ENCODE measurements around the gene SCMH1.
A peak's percentile ranks its signal among the peaks of the same experiment; 100 is the strongest.

SCMH1 gene

DNA sequence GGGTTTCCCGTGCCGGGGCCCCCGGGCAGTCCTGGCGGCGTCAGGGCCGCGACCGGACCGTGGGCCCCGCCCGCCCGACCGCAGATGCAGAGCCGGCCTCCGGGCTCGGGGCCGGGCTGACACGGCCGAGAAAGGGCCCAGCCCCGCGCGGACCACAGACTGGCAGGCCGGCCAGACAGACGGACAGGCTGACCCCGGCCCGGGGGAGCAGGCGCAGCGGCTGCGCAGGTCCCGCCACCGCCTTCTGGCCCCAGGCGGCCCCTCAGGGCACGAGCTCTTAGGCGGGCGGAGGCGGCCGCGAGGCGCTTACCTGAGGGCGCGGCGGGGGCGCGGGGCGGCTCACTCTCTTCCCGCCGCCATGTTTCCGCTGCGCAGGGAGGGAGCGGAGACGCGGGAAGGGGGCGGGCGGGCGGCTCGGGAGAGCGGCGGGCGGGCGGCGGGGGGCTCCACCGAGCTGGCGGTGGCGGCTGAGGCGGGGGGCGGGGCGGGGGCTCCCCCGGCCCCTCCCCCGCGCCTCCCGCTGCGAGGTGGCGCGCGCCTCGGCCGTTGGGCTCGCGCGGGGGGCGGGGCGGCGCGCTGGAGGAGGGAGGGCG, at the start of gene SCMH1:
TSS of gene SCMH1 (minus strand) at position 558 of the 593 bp plus-strand sequence. CDS start 56,173 bp downstream, outside the sequence.
- Histone ChIP-seq H3K27ac (ENCODE audit: low read length) (no peak within 1 kb of the TSS), H3K36me3 (ENCODE audit: control insufficient read depth, low read depth, low read length) (no peaks in the 10 kb centered on the region), H3K4me1 (ENCODE audit: control insufficient read depth, low read depth, low read length) (peaks cover 13% of the 10 kb centered on the region), H3K9ac (ENCODE audit: low read length) (peak within 1 kb of the TSS; percentile 37), H3K27me3 (ENCODE audit: control insufficient read depth, insufficient read depth, low read length) (peaks cover 26% of the 10 kb centered on the region), H3K9me3 (ENCODE audit: control insufficient read depth, low read depth, low read length) (no peaks in the 10 kb centered on the region), H3K4me3 (ENCODE audit: low read length) (peak within 1 kb of the TSS; percentile 75)

DNA sequence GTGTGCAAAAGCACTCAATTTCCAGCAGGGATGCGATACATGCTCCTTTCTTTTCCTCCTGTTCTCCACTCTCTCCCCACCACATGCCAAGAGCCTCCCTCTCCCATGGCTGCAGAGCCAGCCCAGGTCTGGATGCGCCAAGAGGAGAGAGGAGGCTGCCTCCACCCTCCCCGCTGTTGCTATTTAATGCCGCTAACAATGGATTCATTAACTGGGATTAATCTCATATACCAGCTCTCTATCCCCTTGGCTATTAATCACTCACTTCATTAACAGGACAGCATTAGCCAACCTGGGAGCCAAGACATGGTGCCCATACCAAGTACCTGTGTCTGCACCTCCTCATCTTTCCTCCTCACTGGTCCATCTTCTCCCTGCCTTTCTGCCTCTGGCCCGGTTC, 49.1 kb upstream of the SCMH1 start:
- Histone ChIP-seq H3K36me3 (ENCODE audit: control insufficient read depth, low read depth, low read length) (no peaks in the 10 kb centered on the region), H3K27ac (ENCODE audit: low read length) (no peak overlapping the region), H3K27me3 (ENCODE audit: control insufficient read depth, insufficient read depth, low read length) (no peaks in the 10 kb centered on the region), H3K9ac (ENCODE audit: low read length) (no peak overlapping the region), H3K4me1 (ENCODE audit: control insufficient read depth, low read depth, low read length) (peaks cover 9% of the 10 kb centered on the region), H3K9me3 (ENCODE audit: control insufficient read depth, low read depth, low read length) (no peaks in the 10 kb centered on the region), H3K4me3 (ENCODE audit: low read length) (no peak overlapping the region)

DNA sequence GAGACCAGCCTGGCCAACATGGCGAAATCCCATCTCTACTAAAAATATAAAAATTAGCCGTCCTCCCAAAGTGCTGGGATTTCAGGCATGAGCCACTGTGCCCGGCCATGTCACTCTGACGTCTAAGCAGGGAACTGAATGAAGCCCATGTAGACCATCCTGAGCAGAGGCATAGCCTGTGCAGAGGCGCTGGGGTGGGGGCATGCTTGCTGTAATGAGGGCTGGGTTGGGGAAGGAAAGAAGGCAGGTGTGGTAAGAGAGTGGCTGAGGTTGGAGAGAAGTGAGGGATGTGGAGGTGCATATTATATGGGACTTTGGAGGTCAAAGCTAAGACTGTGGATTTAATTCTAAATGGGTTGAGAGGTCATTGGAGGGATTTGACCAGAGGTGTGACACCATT, 47.1 kb upstream of the SCMH1 start:
- no peaks in the 10 kb centered on the region for H3K27me3 ChIP-seq (ENCODE audit: control insufficient read depth, insufficient read depth, low read length)
- no peaks in the 10 kb centered on the region for H3K36me3 ChIP-seq (ENCODE audit: control insufficient read depth, low read depth, low read length)
- no peak overlapping the region for H3K9ac ChIP-seq (ENCODE audit: low read length)
- H3K4me1 ChIP-seq (ENCODE audit: control insufficient read depth, low read depth, low read length), result peaks cover 13% of the 10 kb centered on the region
- H3K9me3 ChIP-seq (ENCODE audit: control insufficient read depth, low read depth, low read length), result no peaks in the 10 kb centered on the region
- H3K27ac ChIP-seq (ENCODE audit: low read length), result no peak overlapping the region
- H3K4me3 ChIP-seq (ENCODE audit: low read length), result no peak overlapping the region

DNA sequence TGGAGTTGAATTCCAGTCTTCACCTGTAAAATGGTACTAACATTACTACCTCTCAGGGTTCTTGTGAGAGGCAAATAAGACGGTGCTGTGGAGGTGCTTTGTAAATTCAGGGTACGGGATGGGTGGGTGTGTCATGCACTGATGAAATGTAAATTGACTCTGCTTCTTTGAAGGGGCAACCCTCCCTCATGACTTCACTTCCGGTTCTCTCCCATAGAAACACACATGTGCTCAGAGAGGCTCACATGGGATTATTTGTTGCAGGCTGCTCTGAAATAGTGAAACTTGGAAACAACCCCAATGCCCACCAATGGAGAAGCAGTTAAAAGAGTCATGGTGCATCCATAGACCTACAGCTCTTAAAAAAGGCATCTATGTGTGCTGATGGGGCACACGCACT, 44.9 kb upstream of the SCMH1 start:
- no peaks in the 10 kb centered on the region for H3K36me3 ChIP-seq (ENCODE audit: control insufficient read depth, low read depth, low read length)
- H3K4me3 ChIP-seq (ENCODE audit: low read length), result no peak overlapping the region

DNA sequence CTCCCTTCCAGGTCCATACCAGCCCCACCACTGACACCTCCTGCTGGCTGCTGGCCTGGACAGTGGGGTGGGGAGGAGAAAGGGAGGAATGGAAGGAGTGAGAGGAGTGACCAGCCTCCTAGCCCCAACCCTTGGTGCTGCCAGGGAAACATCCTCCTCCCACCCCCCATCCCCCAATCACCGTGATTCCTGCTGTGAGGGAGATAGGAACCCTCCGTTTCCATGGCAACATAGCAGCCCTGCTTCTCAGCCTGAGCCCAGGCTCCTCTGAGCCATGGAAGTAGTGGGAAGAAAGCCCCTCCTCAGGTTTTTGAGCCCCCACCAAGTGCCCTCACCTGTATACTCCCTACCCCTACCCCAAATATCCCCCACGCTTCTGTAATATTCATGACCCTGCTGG, 44.4 kb upstream of the SCMH1 start:
- H3K27me3 ChIP-seq (ENCODE audit: control insufficient read depth, insufficient read depth, low read length), result no peaks in the 10 kb centered on the region
- no peaks in the 10 kb centered on the region for H3K36me3 ChIP-seq (ENCODE audit: control insufficient read depth, low read depth, low read length)
- peaks cover 13% of the 10 kb centered on the region for H3K4me1 ChIP-seq (ENCODE audit: control insufficient read depth, low read depth, low read length)
- no peaks in the 10 kb centered on the region for H3K9me3 ChIP-seq (ENCODE audit: control insufficient read depth, low read depth, low read length)
- H3K9ac ChIP-seq (ENCODE audit: low read length), result no peak overlapping the region
- H3K27ac ChIP-seq (ENCODE audit: low read length), result no peak overlapping the region
- no peak overlapping the region for H3K4me3 ChIP-seq (ENCODE audit: low read length)

More for the DNA sequence above, 44.9 kb upstream of the SCMH1 start:
- Histone ChIP-seq H3K4me1 (ENCODE audit: control insufficient read depth, low read depth, low read length) (peaks cover 13% of the 10 kb centered on the region), H3K9ac (ENCODE audit: low read length) (no peak overlapping the region), H3K27ac (ENCODE audit: low read length) (no peak overlapping the region), H3K27me3 (ENCODE audit: control insufficient read depth, insufficient read depth, low read length) (no peaks in the 10 kb centered on the region), H3K9me3 (ENCODE audit: control insufficient read depth, low read depth, low read length) (no peaks in the 10 kb centered on the region)

DNA sequence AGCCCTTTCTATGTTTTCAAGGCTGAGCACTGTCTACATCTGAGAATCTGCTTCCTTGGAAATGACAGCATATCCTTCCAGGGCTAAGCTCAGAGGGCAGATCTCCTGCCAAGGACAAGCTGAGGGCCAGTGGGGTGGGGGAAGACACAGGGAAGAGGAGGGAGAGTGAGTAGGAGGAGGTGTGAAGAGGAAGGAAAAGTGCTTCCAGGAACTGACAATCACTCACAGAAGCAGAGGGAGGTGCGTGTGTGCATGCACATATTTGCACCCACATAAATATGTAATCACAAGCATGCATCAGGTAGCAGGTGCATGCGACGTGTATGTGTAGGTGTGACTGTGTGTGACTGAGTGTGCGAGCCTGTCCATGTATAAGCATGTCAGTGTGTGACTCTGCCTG, 43.7 kb upstream of the SCMH1 start:
- no peak overlapping the region for H3K9ac ChIP-seq (ENCODE audit: low read length)
- H3K27me3 ChIP-seq (ENCODE audit: control insufficient read depth, insufficient read depth, low read length), result no peaks in the 10 kb centered on the region
- no peak overlapping the region for H3K4me3 ChIP-seq (ENCODE audit: low read length)
- H3K9me3 ChIP-seq (ENCODE audit: control insufficient read depth, low read depth, low read length), result no peaks in the 10 kb centered on the region
- H3K36me3 ChIP-seq (ENCODE audit: control insufficient read depth, low read depth, low read length), result no peaks in the 10 kb centered on the region
- no peak overlapping the region for H3K27ac ChIP-seq (ENCODE audit: low read length)
- H3K4me1 ChIP-seq (ENCODE audit: control insufficient read depth, low read depth, low read length), result peaks cover 13% of the 10 kb centered on the region

DNA sequence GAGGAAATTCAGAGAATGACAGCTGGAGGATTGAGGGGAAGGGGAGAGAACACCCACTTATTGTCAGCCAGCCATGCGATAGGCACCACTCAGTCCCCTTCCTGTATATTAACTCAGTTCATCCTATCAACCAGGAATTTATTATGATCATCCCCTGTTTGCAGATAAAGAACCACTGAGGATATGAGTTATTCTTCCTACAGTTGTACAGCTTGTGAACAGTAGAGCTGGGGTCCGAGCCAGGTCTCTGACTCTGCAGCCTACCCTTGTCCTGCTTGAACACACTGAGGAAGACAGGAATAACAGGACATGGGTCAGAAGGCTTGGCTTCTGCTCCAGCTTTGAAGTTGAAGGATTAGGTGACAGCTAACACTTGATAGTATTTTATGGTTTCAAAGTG, 42.0 kb upstream of the SCMH1 start:
- Histone ChIP-seq H3K36me3 (ENCODE audit: control insufficient read depth, low read depth, low read length) (no peaks in the 10 kb centered on the region), H3K9me3 (ENCODE audit: control insufficient read depth, low read depth, low read length) (no peaks in the 10 kb centered on the region), H3K9ac (ENCODE audit: low read length) (no peak overlapping the region), H3K4me1 (ENCODE audit: control insufficient read depth, low read depth, low read length) (peaks cover 13% of the 10 kb centered on the region), H3K27ac (ENCODE audit: low read length) (no peak overlapping the region), H3K27me3 (ENCODE audit: control insufficient read depth, insufficient read depth, low read length) (no peaks in the 10 kb centered on the region), H3K4me3 (ENCODE audit: low read length) (no peak overlapping the region)

DNA sequence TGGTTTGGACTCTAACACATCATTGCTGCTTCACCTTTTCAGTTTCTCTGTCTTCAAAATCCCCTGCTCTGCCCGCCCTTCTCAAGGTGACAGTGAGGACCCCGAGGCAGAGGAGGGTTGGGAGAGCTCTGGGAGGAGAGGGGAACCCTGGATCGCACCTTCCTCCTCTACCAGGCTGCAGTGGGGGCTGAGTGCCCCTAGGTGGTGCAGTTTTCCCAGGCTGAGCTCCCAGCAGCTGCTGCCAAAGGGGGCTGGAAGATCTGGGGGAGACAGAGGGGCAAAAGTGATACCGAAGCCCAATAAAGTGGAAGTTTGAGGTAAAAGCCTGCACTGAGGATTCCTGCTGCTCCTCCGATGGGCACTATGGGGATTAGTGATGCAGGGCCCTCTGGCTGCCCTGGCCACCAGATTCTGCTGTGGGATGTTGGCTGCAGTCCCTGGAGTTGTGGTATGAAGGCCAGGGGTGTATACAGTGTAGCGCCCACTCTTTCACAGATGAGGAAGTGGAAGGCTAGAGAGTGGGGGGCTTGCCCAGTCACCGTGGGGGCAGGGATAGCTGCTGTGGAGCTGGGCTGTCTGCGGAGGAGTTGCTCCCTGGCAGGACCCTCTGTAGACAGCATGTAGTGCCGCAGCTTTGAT, 40.7 kb upstream of the SCMH1 start:
- Histone ChIP-seq H3K9me3 (ENCODE audit: control insufficient read depth, low read depth, low read length) (no peaks in the 10 kb centered on the region), H3K9ac (ENCODE audit: low read length) (no peak overlapping the region), H3K27me3 (ENCODE audit: control insufficient read depth, insufficient read depth, low read length) (no peaks in the 10 kb centered on the region), H3K36me3 (ENCODE audit: control insufficient read depth, low read depth, low read length) (no peaks in the 10 kb centered on the region), H3K27ac (ENCODE audit: low read length) (no peak overlapping the region), H3K4me1 (ENCODE audit: control insufficient read depth, low read depth, low read length) (peaks cover 13% of the 10 kb centered on the region), H3K4me3 (ENCODE audit: low read length) (no peak overlapping the region)

DNA sequence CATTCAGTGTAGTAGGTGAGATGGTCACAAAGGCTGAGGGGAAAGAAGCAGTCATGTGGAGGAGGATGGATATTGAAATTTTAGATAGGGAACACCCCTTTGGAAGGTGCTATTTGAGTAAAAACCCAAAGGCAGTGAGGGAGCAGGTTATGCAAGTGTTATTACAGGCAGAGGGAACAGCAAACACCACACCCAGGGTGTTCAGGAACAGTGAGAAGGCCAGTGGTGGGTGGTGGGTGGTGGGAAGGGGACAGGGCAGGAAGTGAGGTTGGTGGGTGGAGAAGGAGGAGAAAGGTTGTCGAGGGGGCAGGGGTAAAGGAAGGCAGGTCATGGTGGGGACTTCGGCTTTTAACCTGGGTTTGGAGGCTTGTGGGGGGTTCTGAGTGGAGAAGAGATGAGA, 39.2 kb upstream of the SCMH1 start:
- H3K9me3 ChIP-seq (ENCODE audit: control insufficient read depth, low read depth, low read length), result no peaks in the 10 kb centered on the region

DNA sequence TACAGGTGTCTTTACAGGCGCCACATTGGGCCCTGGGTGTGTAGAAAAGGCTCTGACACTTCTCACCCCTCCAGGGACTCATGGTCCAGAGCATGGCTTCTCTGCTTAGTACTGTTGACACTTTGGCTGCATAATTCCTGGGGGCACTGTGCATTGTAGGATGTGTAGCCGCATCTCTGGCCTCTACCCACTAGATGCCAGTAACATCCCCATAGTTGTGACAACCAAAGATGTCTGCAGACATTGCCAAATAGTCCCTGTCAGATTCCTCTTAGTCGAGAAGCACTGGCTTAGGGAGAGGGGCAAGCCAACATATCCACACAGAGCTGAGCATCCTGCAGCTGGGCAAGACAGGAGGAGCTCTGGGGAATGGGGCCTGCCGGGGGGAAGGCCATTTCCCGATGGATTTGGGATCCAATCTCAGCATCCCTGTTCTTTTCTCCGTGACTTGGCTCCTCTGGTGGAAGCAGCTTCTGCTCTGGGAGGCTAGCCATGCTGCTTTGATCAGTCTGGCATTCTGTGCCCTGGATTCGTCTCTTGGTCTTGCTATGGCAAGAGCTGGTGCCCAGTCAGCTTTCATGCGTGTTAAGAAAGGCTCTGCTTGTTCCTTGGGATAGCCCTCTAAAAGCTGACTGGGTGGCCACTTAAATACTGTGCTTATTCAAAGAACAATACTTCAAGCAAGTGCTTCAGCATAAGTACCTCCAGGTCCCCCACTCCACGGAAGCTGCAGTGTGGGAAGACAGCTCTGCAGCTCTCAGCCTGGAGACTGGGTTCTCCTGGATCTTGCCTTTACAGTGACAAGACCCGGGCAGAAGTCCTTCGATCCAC, 38.3 kb upstream of the SCMH1 start:
- H3K9ac ChIP-seq (ENCODE audit: low read length), result no peak overlapping the region
- H3K9me3 ChIP-seq (ENCODE audit: control insufficient read depth, low read depth, low read length), result no peaks in the 10 kb centered on the region
- no peaks in the 10 kb centered on the region for H3K27me3 ChIP-seq (ENCODE audit: control insufficient read depth, insufficient read depth, low read length)
- H3K36me3 ChIP-seq (ENCODE audit: control insufficient read depth, low read depth, low read length), result no peaks in the 10 kb centered on the region
- no peak overlapping the region for H3K4me3 ChIP-seq (ENCODE audit: low read length)
- H3K4me1 ChIP-seq (ENCODE audit: control insufficient read depth, low read depth, low read length), result no peaks in the 10 kb centered on the region
- no peak overlapping the region for H3K27ac ChIP-seq (ENCODE audit: low read length)

More for the DNA sequence above, 39.2 kb upstream of the SCMH1 start:
- Histone ChIP-seq H3K27ac (ENCODE audit: low read length) (no peak overlapping the region), H3K4me3 (ENCODE audit: low read length) (no peak overlapping the region), H3K36me3 (ENCODE audit: control insufficient read depth, low read depth, low read length) (no peaks in the 10 kb centered on the region), H3K27me3 (ENCODE audit: control insufficient read depth, insufficient read depth, low read length) (no peaks in the 10 kb centered on the region), H3K9ac (ENCODE audit: low read length) (no peak overlapping the region), H3K4me1 (ENCODE audit: control insufficient read depth, low read depth, low read length) (peaks cover 5% of the 10 kb centered on the region)

DNA sequence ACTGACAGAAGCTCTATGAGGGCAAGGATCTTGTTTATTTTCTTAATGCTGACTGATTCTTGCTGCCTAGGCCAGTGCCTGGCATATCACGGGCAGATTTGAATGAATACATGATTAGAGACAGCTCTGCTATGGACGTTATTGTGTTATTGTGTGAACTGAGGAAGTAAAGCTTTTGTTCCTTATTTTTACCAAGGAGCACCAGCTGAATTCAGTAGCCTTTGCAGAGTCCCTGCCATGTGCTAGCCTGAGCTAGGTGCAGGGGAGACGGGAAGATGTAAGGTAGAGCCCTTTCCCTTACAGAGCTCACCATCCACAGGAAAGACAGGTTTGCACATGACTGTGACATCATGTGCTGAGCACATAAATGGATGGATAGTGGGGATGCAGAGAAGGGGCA, 36.0 kb upstream of the SCMH1 start:
- no peak overlapping the region for H3K4me3 ChIP-seq (ENCODE audit: low read length)
- H3K36me3 ChIP-seq (ENCODE audit: control insufficient read depth, low read depth, low read length), result no peaks in the 10 kb centered on the region
- no peaks in the 10 kb centered on the region for H3K4me1 ChIP-seq (ENCODE audit: control insufficient read depth, low read depth, low read length)
- no peak overlapping the region for H3K9ac ChIP-seq (ENCODE audit: low read length)
- H3K9me3 ChIP-seq (ENCODE audit: control insufficient read depth, low read depth, low read length), result no peaks in the 10 kb centered on the region
- H3K27me3 ChIP-seq (ENCODE audit: control insufficient read depth, insufficient read depth, low read length), result no peaks in the 10 kb centered on the region
- no peak overlapping the region for H3K27ac ChIP-seq (ENCODE audit: low read length)

Measured in iPS-18a (cell line).